ENCODE results near the gene ANKRD40. TPM values are rescaled to one million over a fixed set of nuclear protein-coding genes. Genes with fewer than 3 reads are reported as not detected.
"Not testable (repeated sequence)": the region's sequence is repeated elsewhere in the genome, so short reads cannot be mapped to it uniquely, and the experiment has no call there.

ANKRD40 gene
- total RNA-seq, 1 experiment from 2014 or later = 33.5 TPM

DNA sequence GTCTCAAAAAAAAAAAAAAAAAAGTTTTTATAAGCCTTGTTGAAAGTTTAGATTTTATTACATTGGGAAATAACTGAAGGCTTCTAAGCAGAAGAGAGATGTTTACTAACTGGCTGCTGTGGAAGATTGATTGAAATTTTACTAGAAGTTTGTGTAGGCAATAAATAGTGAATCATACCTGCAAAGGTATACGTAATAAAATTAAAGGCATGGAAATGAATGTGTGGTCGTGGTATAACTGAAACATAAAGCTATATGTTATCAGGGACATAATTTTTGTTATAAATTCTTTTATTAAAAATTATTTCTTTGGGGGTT is 20.4 kb upstream of the ANKRD40 start:
- no peak for DNase-seq
- Histone ChIP-seq H3K4me1 (replicated peaks; ENCODE audit: insufficient read depth) (peaks cover 24% of the 10 kb centered on the region), H4K20me1 (ENCODE audit: insufficient read depth) (peaks cover 99% of the 10 kb centered on the region), H3K27me3 (ENCODE audit: insufficient read depth, low read depth) (no peaks in the 10 kb centered on the region), H3K79me2 (ENCODE audit: low read depth) (peaks cover 100% of the 10 kb centered on the region), H3F3A (ENCODE audit: insufficient read depth, low read depth) (peaks cover 59% of the 10 kb centered on the region), H3K36me3 (ENCODE audit: low read depth) (peaks cover 14% of the 10 kb centered on the region), H3K4me3 (no peak overlapping the region), H2AFZ (no peak overlapping the region), H3K9me3 (ENCODE audit: insufficient read depth, low read depth) (no peaks in the 10 kb centered on the region), H3K4me2 (no peak overlapping the region), H3K9me2 (ENCODE audit: insufficient read depth) (no peaks in the 10 kb centered on the region), H3K27ac (no peak overlapping the region)
- CTCF ChIA-PET = no interaction called here
- intact Hi-C loops (cut with micrococcal nuclease; ENCODE audit: unreplicated experiment) = no loop called here
- no TSS peak for BruUV-seq (replicated peaks)
- TF ChIP-seq, protein P1, sequence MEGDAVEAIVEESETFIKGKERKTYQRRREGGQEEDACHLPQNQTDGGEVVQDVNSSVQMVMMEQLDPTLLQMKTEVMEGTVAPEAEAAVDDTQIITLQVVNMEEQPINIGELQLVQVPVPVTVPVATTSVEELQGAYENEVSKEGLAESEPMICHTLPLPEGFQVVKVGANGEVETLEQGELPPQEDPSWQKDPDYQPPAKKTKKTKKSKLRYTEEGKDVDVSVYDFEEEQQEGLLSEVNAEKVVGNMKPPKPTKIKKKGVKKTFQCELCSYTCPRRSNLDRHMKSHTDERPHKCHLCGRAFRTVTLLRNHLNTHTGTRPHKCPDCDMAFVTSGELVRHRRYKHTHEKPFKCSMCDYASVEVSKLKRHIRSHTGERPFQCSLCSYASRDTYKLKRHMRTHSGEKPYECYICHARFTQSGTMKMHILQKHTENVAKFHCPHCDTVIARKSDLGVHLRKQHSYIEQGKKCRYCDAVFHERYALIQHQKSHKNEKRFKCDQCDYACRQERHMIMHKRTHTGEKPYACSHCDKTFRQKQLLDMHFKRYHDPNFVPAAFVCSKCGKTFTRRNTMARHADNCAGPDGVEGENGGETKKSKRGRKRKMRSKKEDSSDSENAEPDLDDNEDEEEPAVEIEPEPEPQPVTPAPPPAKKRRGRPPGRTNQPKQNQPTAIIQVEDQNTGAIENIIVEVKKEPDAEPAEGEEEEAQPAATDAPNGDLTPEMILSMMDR (conservative IDR thresholded peaks at IDR 0.05) = no peak
- no peak for TF ChIP-seq EZH2 (IDR thresholded peaks at IDR 0.05; ENCODE audit: low read depth)
- POLR2A ChIA-PET (ENCODE audit: unreplicated experiment) = no interaction called here

DNA sequence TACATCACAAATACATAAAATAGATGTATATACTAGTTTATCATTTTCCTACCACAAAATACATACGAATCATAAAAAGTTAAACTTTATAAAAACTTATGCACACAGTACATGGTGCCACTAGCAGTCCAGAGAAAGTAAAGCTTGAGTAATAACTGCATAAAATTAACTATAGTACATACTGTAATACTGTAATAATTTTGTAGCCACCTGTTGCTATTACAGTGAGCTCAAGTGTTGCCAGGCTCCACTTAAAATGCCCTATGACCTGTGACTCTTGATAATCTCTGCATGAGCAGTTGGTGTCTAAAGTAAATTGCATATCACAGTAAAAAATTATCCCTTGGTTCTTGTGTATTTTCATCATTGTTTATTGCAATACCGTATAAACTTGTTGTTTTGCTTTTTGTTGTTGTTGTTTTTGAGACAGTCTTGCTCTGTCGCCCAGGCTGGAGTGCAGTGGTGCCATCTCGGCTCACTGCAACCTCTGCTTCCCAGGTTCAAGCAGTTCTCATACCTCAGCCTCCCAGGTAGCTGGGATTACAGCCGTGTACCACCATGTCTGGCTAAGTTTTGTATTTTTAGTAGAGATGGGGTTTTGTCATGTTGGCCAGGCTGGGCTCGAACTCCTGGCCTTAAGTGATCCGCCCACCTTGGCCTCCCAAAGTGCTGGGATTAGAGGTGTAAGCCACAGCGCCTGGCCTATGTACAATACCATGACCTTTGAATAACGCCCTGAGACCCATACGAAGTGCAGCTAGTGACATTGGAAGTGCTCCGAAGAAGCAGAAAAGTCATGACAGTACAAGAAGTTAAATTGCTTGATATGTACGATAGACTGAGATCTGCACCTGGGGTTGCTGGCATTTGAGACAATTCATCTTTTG is 18.3 kb upstream of the ANKRD40 start:
- Histone ChIP-seq H4K20me1 (ENCODE audit: insufficient read depth) (peaks cover 99% of the 10 kb centered on the region), H3K79me2 (ENCODE audit: low read depth) (peaks cover 100% of the 10 kb centered on the region), H3K4me3 (no peak overlapping the region), H3K9me3 (ENCODE audit: insufficient read depth, low read depth) (no peaks in the 10 kb centered on the region), H3K27ac (no peak overlapping the region), H3K36me3 (ENCODE audit: low read depth) (peaks cover 18% of the 10 kb centered on the region), H3K9me2 (ENCODE audit: insufficient read depth) (no peaks in the 10 kb centered on the region), H3K4me2 (no peak overlapping the region), H3K27me3 (ENCODE audit: insufficient read depth, low read depth) (no peaks in the 10 kb centered on the region), H3K4me1 (replicated peaks; ENCODE audit: insufficient read depth) (peaks cover 44% of the 10 kb centered on the region), H3F3A (ENCODE audit: insufficient read depth, low read depth) (peaks cover 39% of the 10 kb centered on the region), H2AFZ (no peak overlapping the region)
- ChIA-PET CTCF (no interaction called here), POLR2A (ENCODE audit: unreplicated experiment) (no interaction called here)
- TF ChIP-seq, protein P1 (conservative IDR thresholded peaks at IDR 0.05) = no peak
- no peak for TF ChIP-seq EZH2 (IDR thresholded peaks at IDR 0.05; ENCODE audit: low read depth)
- BruUV-seq (replicated peaks) = no TSS peak
- no peak for DNase-seq
- intact Hi-C loops (cut with micrococcal nuclease; ENCODE audit: unreplicated experiment) = no loop called here

DNA sequence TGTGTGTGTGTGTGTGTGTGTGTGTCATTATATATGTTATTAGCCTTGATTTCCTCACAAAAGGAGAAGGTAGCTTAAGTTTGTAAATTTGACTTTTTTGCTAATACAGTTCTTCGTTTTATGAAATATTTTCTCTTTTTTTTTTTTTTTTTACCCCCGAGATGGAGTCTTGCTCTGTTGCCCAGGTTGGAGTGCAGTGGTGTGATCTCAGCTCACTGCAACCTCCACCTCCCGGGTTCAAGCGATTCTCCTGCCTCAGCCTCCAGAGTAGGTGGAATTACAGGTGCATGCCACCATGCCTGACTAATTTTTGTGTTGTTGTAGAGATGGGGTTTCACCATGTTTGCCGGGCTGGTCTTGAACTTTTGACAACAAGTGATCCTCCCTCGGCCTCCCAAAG is 16.9 kb upstream of the ANKRD40 start:
- H4K20me1 ChIP-seq (ENCODE audit: insufficient read depth) = peaks cover 96% of the 10 kb centered on the region
- peaks cover 47% of the 10 kb centered on the region for H3K4me1 ChIP-seq (replicated peaks; ENCODE audit: insufficient read depth)
- 0 out of 2 replicates have a peak overlapping the region, but pooled peaks have one; percentile 12 for H3K4me2 ChIP-seq
- H3K36me3 ChIP-seq (ENCODE audit: low read depth) = peaks cover 20% of the 10 kb centered on the region
- H3K4me3 ChIP-seq; POLR2A ChIA-PET (ENCODE audit: unreplicated experiment); H3K27ac ChIP-seq; H2AFZ ChIP-seq; intact Hi-C loops (cut with micrococcal nuclease; ENCODE audit: unreplicated experiment); H3K9me3 ChIP-seq (ENCODE audit: insufficient read depth, low read depth); H3K9me2 ChIP-seq (ENCODE audit: insufficient read depth); H3K27me3 ChIP-seq (ENCODE audit: insufficient read depth, low read depth); BruUV-seq (replicated peaks); CTCF ChIA-PET; DNase-seq: not testable (repeated sequence)
- H3F3A ChIP-seq (ENCODE audit: insufficient read depth, low read depth) = peaks cover 42% of the 10 kb centered on the region
- H3K79me2 ChIP-seq (ENCODE audit: low read depth) = peaks cover 100% of the 10 kb centered on the region

Data from PC-9 (cell line).